Kidney (tissue), 14 donors: Measurements from ENCODE around the gene ERMARD. TPM values are rescaled to one million over a fixed set of nuclear protein-coding genes. Genes with fewer than 3 reads are reported as not detected.

Experiments
- DNase-seq, 5 donors: peaks; one replicate each; pipeline ENCODE4 v3.0.0-alpha.2; 2013 to 2020
- FAIRE-seq: peaks from 2 replicates; lab custom pipeline; 2012; peaks lifted over from hg19 to GRCh38; lab: Jason Lieb, UNC
- H3K27ac ChIP-seq, 2 donors: one replicate each; pipeline ENCODE4 v1.7.0; 2013; ENCODE audit warnings: low read depth in 2 of 2, low read length in 2 of 2, inconsistent platforms in 1 of 2
- H3K27me3 ChIP-seq: one replicate; pipeline ENCODE4 v1.7.1; 2013; ENCODE audit warnings: low read length, inconsistent platforms; ENCODE audit not compliant: control insufficient read depth, insufficient read depth
- H3K36me3 ChIP-seq, 3 donors: one replicate each; pipeline versions ENCODE4 v1.7.0 to v1.7.1; 2013; ENCODE audit warnings: low read length in 3 of 3, control low read depth in 1 of 3, inconsistent platforms in 1 of 3; ENCODE audit not compliant: insufficient read depth in 3 of 3, control insufficient read depth in 2 of 3
- H3K4me1 ChIP-seq, 3 donors: one replicate each; pipeline versions ENCODE4 v1.7.0 to v1.7.1; 2013; ENCODE audit warnings: low read length in 3 of 3, inconsistent platforms in 1 of 3, low read depth in 1 of 3; ENCODE audit not compliant: control insufficient read depth in 2 of 3, insufficient read depth in 2 of 3
- H3K4me3 ChIP-seq, 3 donors: one replicate each; pipeline versions ENCODE4 v1.7.0 to v1.8.1; 2013; ENCODE audit warnings: low read length in 3 of 3, control low read depth in 1 of 3, inconsistent platforms in 1 of 3
- H3K9ac ChIP-seq, 3 donors: one replicate each; pipeline versions ENCODE4 v1.7.0 to v1.7.1; 2013; ENCODE audit warnings: low read length in 3 of 3, control low read depth in 1 of 3, inconsistent platforms in 1 of 3
- H3K9me3 ChIP-seq, 3 donors: one replicate each; pipeline versions ENCODE4 v1.7.0 to v1.7.1; 2013; ENCODE audit warnings: low read length in 3 of 3, control low read depth in 1 of 3, inconsistent platforms in 1 of 3; ENCODE audit not compliant: control insufficient read depth in 2 of 3, insufficient read depth in 1 of 3
- intact Hi-C: fragments of 100-400 bp; cut with DNase I; formaldehyde crosslinking; loops from one replicate; pipeline ENCODE4 v1.11.1; 2022
- polyA plus RNA-seq: library from polyadenylated mRNA; stranded (reverse); fragments of 350-450 nt; fragmentation: Illumina TruSeq; extraction: RNeasy Lipid Tissue Mini Kit (QIAGEN cat#74804); gene quantifications from one replicate; pipeline ENCODE4 v1.2.3, GENCODE V29; 2014; ENCODE audit warnings: low read depth, low replicate concordance; ENCODE audit not compliant: insufficient read depth
- total RNA-seq: library from RNA; stranded (reverse); fragmentation: NEBNext Ultra II Directional; extraction: Animal tissue kit (Norgen Biotek cat#: 25700); gene quantifications from one replicate; pipeline ENCODE4 v1.2.1, GENCODE V29; 2021
- TF ChIP-seq, protein P1 (sequence below): IDR thresholded peaks from 3 replicates; pipeline ENCODE4 v1.5.1; 2012; ENCODE audit warnings: mild to moderate bottlenecking, moderate library complexity, borderline replicate concordance; ENCODE audit not compliant: insufficient read depth; ENCODE audit errors: extremely low read depth
- donor health status: control.
- donor health status: control.
- donor health status: control.
- donor health status: control.
- donor health status: control.
- donor health status: DM: yes; HTN: yes; CAD: no.
- donor health status: Normal renal cell carcinoma (clear cell type).

Gene ERMARD
- total and polyA plus RNA-seq, 2 donors from 2014 or later, result 22.3 to 36.8 TPM

DNA sequence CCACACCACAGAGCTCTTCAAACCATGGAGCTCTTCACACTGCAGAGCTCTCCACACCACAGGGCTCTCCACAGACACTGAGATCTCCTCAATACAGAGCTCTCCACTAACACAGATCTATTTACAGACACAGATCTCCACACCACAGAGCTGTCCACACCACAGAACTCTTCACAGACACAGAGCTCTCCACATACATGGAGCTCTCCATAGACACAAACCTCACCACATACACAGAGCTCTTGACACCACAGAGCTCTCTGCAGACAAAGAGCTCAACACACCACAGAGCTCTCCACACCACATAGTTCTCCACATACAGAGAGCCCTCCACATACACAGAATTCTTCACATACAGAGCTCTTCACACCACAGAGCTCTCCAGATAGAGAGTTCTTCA, 53.0 kb downstream of the ERMARD start:
- DNase-seq, result no peak
- TF ChIP-seq, protein P1, sequence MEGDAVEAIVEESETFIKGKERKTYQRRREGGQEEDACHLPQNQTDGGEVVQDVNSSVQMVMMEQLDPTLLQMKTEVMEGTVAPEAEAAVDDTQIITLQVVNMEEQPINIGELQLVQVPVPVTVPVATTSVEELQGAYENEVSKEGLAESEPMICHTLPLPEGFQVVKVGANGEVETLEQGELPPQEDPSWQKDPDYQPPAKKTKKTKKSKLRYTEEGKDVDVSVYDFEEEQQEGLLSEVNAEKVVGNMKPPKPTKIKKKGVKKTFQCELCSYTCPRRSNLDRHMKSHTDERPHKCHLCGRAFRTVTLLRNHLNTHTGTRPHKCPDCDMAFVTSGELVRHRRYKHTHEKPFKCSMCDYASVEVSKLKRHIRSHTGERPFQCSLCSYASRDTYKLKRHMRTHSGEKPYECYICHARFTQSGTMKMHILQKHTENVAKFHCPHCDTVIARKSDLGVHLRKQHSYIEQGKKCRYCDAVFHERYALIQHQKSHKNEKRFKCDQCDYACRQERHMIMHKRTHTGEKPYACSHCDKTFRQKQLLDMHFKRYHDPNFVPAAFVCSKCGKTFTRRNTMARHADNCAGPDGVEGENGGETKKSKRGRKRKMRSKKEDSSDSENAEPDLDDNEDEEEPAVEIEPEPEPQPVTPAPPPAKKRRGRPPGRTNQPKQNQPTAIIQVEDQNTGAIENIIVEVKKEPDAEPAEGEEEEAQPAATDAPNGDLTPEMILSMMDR, result no peak
- Histone ChIP-seq H3K9me3 (no peaks in the 10 kb centered on the region), H3K9ac (no peak overlapping the region), H3K27ac (no peak overlapping the region), H3K4me3 (no peak overlapping the region), H3K4me1 (peaks cover 0 to 4% (median 0%) of the 10 kb centered on the region in 3 donors), H3K27me3 (peaks cover 3% of the 10 kb centered on the region), H3K36me3 (no peaks in the 10 kb centered on the region)
- intact Hi-C loops, result no loop called here
- no peak for FAIRE-seq

DNA sequence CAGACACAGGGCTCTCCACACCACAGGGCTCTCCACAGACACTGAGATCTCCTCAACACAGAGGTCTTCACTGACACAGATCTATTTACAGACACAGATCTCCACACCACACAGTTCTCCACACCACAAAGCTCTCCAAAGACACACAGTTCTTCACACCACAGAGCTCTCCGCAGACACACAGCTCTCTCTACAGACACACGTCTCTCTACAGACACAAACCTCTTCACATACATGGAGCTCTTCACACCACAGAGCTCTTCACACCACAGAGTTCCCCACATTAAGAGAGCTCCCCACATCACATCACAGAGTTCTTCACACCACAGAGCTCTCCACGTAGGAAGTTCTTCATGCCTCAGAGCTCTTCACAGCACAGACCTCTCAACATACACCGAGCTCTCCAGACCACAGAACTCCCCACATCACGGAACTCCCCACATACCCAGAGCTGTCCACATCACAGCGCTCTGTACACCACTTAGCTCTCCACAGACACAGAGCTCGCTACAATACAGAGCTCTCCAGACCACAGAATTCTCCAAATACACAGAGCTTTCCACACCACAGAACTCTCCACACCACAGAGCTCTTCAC, 53.9 kb downstream of the ERMARD start:
- H3K9me3 ChIP-seq, result no peaks in the 10 kb centered on the region
- H3K4me3 ChIP-seq, result no peak overlapping the region
- FAIRE-seq (no peak), DNase-seq (no peak)
- H3K27ac ChIP-seq, result no peak overlapping the region
- intact Hi-C loops, result no loop called here
- no peaks in the 10 kb centered on the region for H3K36me3 ChIP-seq
- peaks cover 0 to 4% (median 0%) of the 10 kb centered on the region in 3 donors for H3K4me1 ChIP-seq
- TF ChIP-seq, protein P1, result no peak
- peaks cover 3% of the 10 kb centered on the region for H3K27me3 ChIP-seq
- H3K9ac ChIP-seq, result no peak overlapping the region

DNA sequence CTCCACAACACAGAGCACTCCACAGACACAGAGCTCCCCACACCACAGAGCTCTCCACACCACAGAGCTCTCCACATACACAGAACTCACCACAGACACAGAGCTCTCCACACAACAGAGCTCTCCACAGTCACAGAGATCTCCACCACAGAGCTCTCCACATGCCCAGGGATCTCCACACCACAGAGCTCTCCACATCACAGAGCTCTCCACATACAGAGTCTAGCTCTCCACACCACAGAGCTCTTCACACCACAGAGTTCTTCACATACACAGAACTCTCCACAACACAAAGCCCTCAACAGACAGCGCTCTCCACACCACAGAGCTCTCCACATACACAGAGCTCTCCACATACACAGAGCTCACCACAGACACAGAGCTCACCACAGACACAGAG, 55.3 kb downstream of the ERMARD start:
- Histone ChIP-seq H3K4me3 (no peak overlapping the region), H3K27ac (no peak overlapping the region), H3K36me3 (no peaks in the 10 kb centered on the region), H3K27me3 (peaks cover 3% of the 10 kb centered on the region), H3K4me1 (no peaks in the 10 kb centered on the region), H3K9me3 (no peaks in the 10 kb centered on the region), H3K9ac (no peak overlapping the region)
- intact Hi-C loops, result no loop called here
- no peak for FAIRE-seq
- TF ChIP-seq, protein P1, result no peak
- peak in 1 of 5 donors; percentile 2 for DNase-seq

DNA sequence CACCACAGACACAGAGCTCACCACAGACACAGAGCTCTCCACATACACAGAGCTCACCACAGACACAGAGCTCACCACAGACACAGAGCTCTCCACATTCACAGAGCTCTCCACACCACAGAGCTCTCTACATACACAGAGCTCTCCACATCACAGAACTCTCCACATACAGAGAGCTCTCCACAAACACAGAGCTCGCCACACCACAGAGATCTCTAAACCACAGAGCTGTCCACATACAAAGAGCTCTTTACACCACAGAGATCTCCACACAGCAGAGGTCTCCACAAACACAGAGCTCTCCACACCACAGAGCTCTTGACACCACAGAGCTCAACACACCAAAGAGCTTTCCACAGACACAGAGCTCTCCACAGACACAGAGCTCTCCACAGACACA, 55.8 kb downstream of the ERMARD start:
- FAIRE-seq (no peak), DNase-seq (peak in 1 of 5 donors; percentile 10)
- H3K27ac ChIP-seq, result no peak overlapping the region
- TF ChIP-seq, protein P1, result no peak
- H3K9me3 ChIP-seq, result no peaks in the 10 kb centered on the region
- H3K9ac ChIP-seq, result no peak overlapping the region
- peaks cover 3% of the 10 kb centered on the region for H3K27me3 ChIP-seq
- H3K4me3 ChIP-seq, result no peak overlapping the region
- intact Hi-C loops, result no loop called here
- no peaks in the 10 kb centered on the region for H3K36me3 ChIP-seq
- H3K4me1 ChIP-seq, result no peaks in the 10 kb centered on the region
